Activated CD8-positive, alpha-beta T cell treated with anti-CD3 and anti-CD28 coated beads for 36 hours (primary cell): ENCODE data around the gene GATAD2A. TPM values are rescaled to one million over a fixed set of nuclear protein-coding genes. Genes with fewer than 3 reads are reported as not detected.

Experiments
- ATAC-seq: fragments of 200-7000 bp; cut with Tn5 transposase; one replicate; pipeline ENCODE4 v1.10.0; 2021; ENCODE audit warnings: mild to moderate bottlenecking, moderate library complexity
- CTCF ChIA-PET: fragments of 350-600 bp; sonication (Branson Sonifier 250); formaldehyde crosslinking; loops from one replicate; lab custom pipeline; 2021; ENCODE audit warnings: antibody characterized with exemption; lab: Charles Lee
- POLR2A ChIA-PET: fragments of 350-600 bp; sonication (Branson Sonifier 250); formaldehyde crosslinking; loops from one replicate; lab custom pipeline; 2021; ENCODE audit warnings: antibody characterized with exemption; lab: Charles Lee
- DNase-seq: peaks from one replicate; pipeline ENCODE4 v3.0.0-alpha.2; 2020
- H3K27ac Mint-ChIP-seq: one replicate; pipeline ENCODE4 v1.8.0; 2021; ENCODE audit warnings: mild to moderate bottlenecking, mixed read lengths
- H3K27me3 Mint-ChIP-seq: one replicate; pipeline ENCODE4 v1.8.0; 2021; ENCODE audit warnings: mixed read lengths
- H3K36me3 Mint-ChIP-seq: one replicate; pipeline ENCODE4 v1.8.0; 2021; ENCODE audit warnings: low read depth, mixed read lengths
- H3K4me1 Mint-ChIP-seq: one replicate; pipeline ENCODE4 v1.8.0; 2021; ENCODE audit warnings: low read depth, mixed read lengths
- H3K4me3 Mint-ChIP-seq: one replicate; pipeline ENCODE4 v1.8.0; 2021; ENCODE audit warnings: mild to moderate bottlenecking, moderate library complexity, mixed read lengths
- H3K9me3 Mint-ChIP-seq: one replicate; pipeline ENCODE4 v1.8.0; 2021; ENCODE audit warnings: mixed read lengths
- intact Hi-C: fragments of 100-400 bp; cut with micrococcal nuclease; formaldehyde crosslinking; loops from one replicate; pipeline ENCODE4 v1.10.0; 2022
- total RNA-seq, 2 experiments: library from RNA; stranded (reverse); gene quantifications; one replicate each; pipeline ENCODE4 v1.2.3, GENCODE V29; 2021
- TF ChIP-seq, protein P1 (sequence below): fragments of 200-600 bp; IDR thresholded peaks from one replicate; pipeline ENCODE4 v1.8.0; 2022; ENCODE audit warnings: antibody characterized with exemption, mild to moderate bottlenecking

GATAD2A gene
- total RNA-seq, 2 experiments from 2014 or later = 132 to 136 TPM

DNA sequence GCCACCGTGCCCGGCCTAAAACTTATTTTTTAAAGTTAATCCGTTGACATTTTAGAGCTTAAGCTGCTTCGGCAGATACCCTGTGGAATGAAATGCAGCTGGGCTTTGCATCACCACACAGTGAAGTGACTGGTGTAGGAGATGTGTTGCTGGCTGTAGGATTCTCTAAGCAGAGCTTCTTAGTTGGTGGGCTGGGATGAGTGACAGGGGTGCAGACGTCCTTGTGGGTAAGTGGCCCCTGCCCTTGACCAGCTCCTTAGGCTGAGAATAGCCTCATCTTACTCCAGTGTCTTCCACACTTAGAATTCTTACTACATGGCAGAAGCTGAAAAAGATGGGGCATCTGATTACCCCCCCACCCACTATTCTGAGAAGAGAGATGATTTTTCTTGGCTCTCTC, 11.6 kb downstream of the GATAD2A start:
- TF ChIP-seq, protein P1, sequence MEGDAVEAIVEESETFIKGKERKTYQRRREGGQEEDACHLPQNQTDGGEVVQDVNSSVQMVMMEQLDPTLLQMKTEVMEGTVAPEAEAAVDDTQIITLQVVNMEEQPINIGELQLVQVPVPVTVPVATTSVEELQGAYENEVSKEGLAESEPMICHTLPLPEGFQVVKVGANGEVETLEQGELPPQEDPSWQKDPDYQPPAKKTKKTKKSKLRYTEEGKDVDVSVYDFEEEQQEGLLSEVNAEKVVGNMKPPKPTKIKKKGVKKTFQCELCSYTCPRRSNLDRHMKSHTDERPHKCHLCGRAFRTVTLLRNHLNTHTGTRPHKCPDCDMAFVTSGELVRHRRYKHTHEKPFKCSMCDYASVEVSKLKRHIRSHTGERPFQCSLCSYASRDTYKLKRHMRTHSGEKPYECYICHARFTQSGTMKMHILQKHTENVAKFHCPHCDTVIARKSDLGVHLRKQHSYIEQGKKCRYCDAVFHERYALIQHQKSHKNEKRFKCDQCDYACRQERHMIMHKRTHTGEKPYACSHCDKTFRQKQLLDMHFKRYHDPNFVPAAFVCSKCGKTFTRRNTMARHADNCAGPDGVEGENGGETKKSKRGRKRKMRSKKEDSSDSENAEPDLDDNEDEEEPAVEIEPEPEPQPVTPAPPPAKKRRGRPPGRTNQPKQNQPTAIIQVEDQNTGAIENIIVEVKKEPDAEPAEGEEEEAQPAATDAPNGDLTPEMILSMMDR = no peak
- ATAC-seq (no peak), DNase-seq (no peak)
- H3K27me3 Mint-ChIP-seq = no peaks in the 10 kb centered on the region
- CTCF ChIA-PET = interaction anchor here (0.7 to 2.5 kb wide), 5 partner anchors 9 to 73 kb away, joined by 3 to 16 read pairs (median 6); partner anchors contain the start of gene GATAD2A
- intact Hi-C loops = no loop called here
- no peaks in the 10 kb centered on the region for H3K9me3 Mint-ChIP-seq
- peaks cover 75% of the 10 kb centered on the region for H3K4me1 Mint-ChIP-seq
- POLR2A ChIA-PET = interaction anchor here (0.5 to 1.8 kb wide), 8 partner anchors 10 to 73 kb away, joined by 3 to 7 read pairs (median 4); no protein-coding TSS in a partner anchor
- no peak overlapping the region for H3K4me3 Mint-ChIP-seq
- peaks cover 30% of the 10 kb centered on the region for H3K36me3 Mint-ChIP-seq
- peak overlapping the region; percentile 50 for H3K27ac Mint-ChIP-seq

DNA sequence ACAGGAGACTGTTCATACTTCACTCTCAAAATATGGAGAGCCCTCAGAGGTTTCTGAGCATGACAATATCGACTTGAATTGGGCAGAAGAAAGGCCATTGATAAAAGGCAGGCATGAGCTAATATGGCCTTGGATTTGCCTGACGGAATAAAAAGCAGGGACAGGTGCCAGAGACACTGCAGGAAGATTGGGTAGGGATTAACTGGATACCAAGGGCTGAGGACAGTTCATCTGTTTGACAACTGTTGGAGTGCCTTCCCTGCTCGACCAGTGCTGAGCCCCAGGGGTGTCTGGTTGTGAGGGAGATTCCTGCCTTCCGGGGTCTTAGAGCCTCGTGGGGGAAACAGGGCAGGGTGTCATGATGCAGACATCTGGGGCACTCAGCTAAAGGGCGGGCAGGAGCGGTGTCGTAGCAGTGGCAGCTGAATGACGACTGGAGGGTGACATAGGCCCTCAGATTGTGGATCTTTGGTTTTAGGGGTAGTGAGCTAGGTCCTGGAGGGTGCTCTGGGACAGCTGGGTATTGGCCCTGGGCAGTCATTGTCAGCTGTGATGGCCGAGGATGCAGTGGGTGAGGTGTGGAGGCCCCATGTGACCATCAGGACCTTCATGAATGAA, 12.3 kb downstream of the GATAD2A start:
- Mint-ChIP-seq H3K4me1 (peaks cover 72% of the 10 kb centered on the region), H3K27me3 (no peaks in the 10 kb centered on the region), H3K9me3 (no peaks in the 10 kb centered on the region), H3K36me3 (peaks cover 26% of the 10 kb centered on the region), H3K27ac (peak overlapping the region; percentile 50), H3K4me3 (no peak overlapping the region)
- CTCF ChIA-PET = interaction anchor here (0.8 to 2.5 kb wide), 3 partner anchors 10 to 73 kb away, joined by 3 to 16 read pairs (median 8); no protein-coding TSS in a partner anchor
- POLR2A ChIA-PET = interaction anchor here (0.7 to 1.8 kb wide), 13 partner anchors 11 to 132 kb away, joined by 3 to 7 read pairs (median 3); no protein-coding TSS in a partner anchor
- TF ChIP-seq, protein P1 = no peak
- ATAC-seq (no peak), DNase-seq (peak; percentile 14)
- intact Hi-C loops = no loop called here

- H3K4me3 Mint-ChIP-seq = no peak overlapping the region
- peaks cover 24% of the 10 kb centered on the region for H3K36me3 Mint-ChIP-seq
- no peaks in the 10 kb centered on the region for H3K27me3 Mint-ChIP-seq
- ChIA-PET CTCF (interaction anchor here (0.6 to 2.5 kb wide), 4 partner anchors 9 to 72 kb away, joined by 3 to 16 read pairs (median 3); no protein-coding TSS in a partner anchor), POLR2A (interaction anchor here (0.6 to 1.8 kb wide), 11 partner anchors 10 to 131 kb away, joined by 3 to 7 read pairs (median 4); no protein-coding TSS in a partner anchor)
- DNase-seq (peak; percentile 41), ATAC-seq (peak; percentile 19)
- intact Hi-C loops = no loop called here
- H3K9me3 Mint-ChIP-seq = no peaks in the 10 kb centered on the region
- H3K27ac Mint-ChIP-seq = peak overlapping the region; percentile 50
- TF ChIP-seq, protein P1 = no peak
- H3K4me1 Mint-ChIP-seq = peaks cover 74% of the 10 kb centered on the region
These were observed 13.2 kb downstream of the GATAD2A start for GRCh38 chr19:19418555-19419260.

DNA sequence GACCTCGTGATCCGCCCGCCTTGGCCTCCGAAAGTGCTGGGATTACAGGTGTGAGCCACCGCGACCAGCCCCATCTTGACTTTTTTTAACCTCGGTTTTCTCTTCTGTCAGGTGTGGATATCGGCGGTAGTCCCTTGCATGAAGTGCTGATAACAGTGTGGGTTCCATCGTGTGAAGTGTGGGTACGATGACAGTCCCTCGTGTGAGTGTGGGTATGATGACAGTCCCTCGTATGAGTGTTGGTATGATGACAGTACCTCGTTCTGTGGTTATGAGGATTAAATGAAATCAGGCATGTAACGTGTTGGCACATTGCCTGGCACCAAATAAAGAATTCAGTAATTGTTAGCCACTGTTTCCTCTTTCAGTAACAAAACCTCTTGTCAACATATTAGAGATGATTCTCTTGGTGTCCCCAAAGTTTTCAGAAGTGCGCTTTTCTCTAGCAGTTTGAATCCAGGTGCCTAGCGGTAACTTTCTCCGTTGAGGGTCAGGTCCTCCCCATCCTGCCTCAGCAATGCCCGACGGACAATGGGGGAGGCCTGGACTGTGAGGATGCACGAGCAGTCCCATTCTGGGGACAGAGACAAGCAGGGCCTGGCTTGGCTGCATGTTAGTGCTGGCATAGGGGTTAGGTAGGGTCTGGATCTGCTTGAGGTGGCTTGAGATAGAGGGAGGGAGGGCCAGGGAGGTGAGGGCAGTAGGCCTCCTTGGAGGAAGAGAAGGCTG, 15.3 kb downstream of the GATAD2A start:
- intact Hi-C loops = no loop called here
- Mint-ChIP-seq H3K4me1 (peaks cover 80% of the 10 kb centered on the region), H3K4me3 (no peak overlapping the region), H3K9me3 (no peaks in the 10 kb centered on the region), H3K27ac (peak overlapping the region; percentile 77), H3K36me3 (peaks cover 15% of the 10 kb centered on the region), H3K27me3 (no peaks in the 10 kb centered on the region)
- ChIA-PET POLR2A (no interaction called here), CTCF (interaction anchor here (0.7 kb wide), 1 partner anchor 14 kb away, joined by 3 read pairs; no protein-coding TSS in a partner anchor)
- TF ChIP-seq, protein P1 = no peak
- ATAC-seq (peak; percentile 87), DNase-seq (peak; percentile 60)
